ENCODE results near the gene LITAF.

DNA sequence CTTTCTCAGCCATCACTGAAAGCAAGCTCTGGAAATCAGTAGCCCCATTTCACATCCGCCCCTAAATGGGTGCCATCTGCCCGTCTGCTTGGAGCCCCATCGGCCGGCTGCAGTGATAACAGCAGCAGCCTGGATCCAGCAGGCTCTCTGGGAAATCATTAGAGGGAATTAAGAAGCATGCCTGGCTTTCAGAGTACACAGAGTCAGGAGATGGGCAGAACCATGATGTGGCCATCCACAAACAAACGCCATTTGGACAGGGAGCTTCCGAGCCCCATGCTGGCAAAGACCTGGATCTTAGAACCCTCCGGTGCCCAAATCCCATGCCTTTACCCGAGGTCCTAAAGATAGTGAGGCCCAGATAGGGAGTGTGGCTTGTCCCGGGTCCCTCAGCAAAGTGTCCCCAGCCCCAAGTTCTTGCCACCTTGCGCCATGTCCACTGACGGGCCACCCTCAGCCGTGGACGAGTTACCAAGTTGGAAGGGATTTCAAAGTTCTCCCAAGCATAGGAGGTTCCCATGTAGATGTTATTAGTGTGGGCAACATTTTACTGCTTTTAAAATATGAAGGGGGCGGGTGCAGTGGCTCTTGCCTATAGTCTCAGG is 1.0 kb upstream of the LITAF start:
- TF ChIP-seq, protein P1, sequence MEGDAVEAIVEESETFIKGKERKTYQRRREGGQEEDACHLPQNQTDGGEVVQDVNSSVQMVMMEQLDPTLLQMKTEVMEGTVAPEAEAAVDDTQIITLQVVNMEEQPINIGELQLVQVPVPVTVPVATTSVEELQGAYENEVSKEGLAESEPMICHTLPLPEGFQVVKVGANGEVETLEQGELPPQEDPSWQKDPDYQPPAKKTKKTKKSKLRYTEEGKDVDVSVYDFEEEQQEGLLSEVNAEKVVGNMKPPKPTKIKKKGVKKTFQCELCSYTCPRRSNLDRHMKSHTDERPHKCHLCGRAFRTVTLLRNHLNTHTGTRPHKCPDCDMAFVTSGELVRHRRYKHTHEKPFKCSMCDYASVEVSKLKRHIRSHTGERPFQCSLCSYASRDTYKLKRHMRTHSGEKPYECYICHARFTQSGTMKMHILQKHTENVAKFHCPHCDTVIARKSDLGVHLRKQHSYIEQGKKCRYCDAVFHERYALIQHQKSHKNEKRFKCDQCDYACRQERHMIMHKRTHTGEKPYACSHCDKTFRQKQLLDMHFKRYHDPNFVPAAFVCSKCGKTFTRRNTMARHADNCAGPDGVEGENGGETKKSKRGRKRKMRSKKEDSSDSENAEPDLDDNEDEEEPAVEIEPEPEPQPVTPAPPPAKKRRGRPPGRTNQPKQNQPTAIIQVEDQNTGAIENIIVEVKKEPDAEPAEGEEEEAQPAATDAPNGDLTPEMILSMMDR (IDR thresholded peaks at IDR 0.05), result no peak
- no peak for TF ChIP-seq POLR2A (IDR thresholded peaks at IDR 0.05)
